ENCODE results near the gene NEXMIF. TPM values are rescaled to one million over a fixed set of nuclear protein-coding genes. Genes with fewer than 3 reads are reported as not detected.

NEXMIF gene
- polyA plus RNA-seq, 2 of the 4 experiments (the other 2 are of a cell fraction): 0.01 to 0.04 TPM

GRCh38 chrX:74781507-74782034, 143.7 kb downstream of the NEXMIF start:
- no peak for TF ChIP-seq MYC (IDR thresholded peaks at IDR 0.05; ENCODE audit: borderline replicate concordance, low read length)
- no peak for TF ChIP-seq CEBPB (IDR thresholded peaks at IDR 0.05)
- no peak for TF ChIP-seq RAD21 (conservative IDR thresholded peaks at IDR 0.05 in 1 of 2, IDR thresholded peaks at IDR 0.05 in 1 of 2)
- TF ChIP-seq POLR2A (IDR thresholded peaks at IDR 0.05; ENCODE audit: low read length): no peak
- TF ChIP-seq CBX8 (IDR thresholded peaks at IDR 0.05): no peak
- no peak for TF ChIP-seq ESRRA (IDR thresholded peaks at IDR 0.05; ENCODE audit: borderline replicate concordance, low read length)
- TF ChIP-seq RNF2 (IDR thresholded peaks at IDR 0.05; ENCODE audit: borderline replicate concordance, low read depth): no peak
- no peak for TF ChIP-seq ZFP36 (IDR thresholded peaks at IDR 0.05; ENCODE audit: borderline replicate concordance, partially characterized antibody)
- no peak for TF ChIP-seq MAFK (IDR thresholded peaks at IDR 0.05; ENCODE audit: partially characterized antibody)
- no peak for TF ChIP-seq CHD2 (IDR thresholded peaks at IDR 0.05; ENCODE audit: low read length, partially characterized antibody)
- no peak for TF ChIP-seq HOXA7 (CRISPR knock-in tag; IDR thresholded peaks at IDR 0.05)
- POLR2A ChIA-PET: no interaction called here
- Histone ChIP-seq H3K4me1 (no peaks in the 10 kb centered on the region), H3K4me3 (no peak overlapping the region), H3K4me2 (no peak overlapping the region), H3K9me3 (no peaks in the 10 kb centered on the region), H3K27ac (no peak overlapping the region)
- 0% methylated on average over 1 of the region's 1 CpG for WGBS (ENCODE audit: missing lambda C conversion rate)
- DNase-seq (ENCODE audit: low read depth in 1 of 2, low spot score in 1 of 2): no peak
- FAIRE-seq: peak; percentile 77
- CTCF ChIA-PET: no interaction called here
- no peak for ATAC-seq

- Histone ChIP-seq H3K9me3 (no peaks in the 10 kb centered on the region), H3K27ac (no peak overlapping the region), H3K4me2 (no peak overlapping the region), H3K4me3 (no peak overlapping the region), H3K4me1 (no peaks in the 10 kb centered on the region)
- CTCF ChIA-PET: no interaction called here
- DNase-seq (ENCODE audit: low read depth in 1 of 2, low spot score in 1 of 2): no peak
- 1% methylated on average over 3 of the region's 3 CpGs for WGBS (ENCODE audit: missing lambda C conversion rate)
- ATAC-seq: no peak
- POLR2A ChIA-PET: no interaction called here
- TF ChIP-seq JUN (IDR thresholded peaks at IDR 0.05) (no peak), BCL3 (IDR thresholded peaks at IDR 0.05) (no peak), RARB (CRISPR knock-in tag; IDR thresholded peaks at IDR 0.05) (no peak), RNF2 (IDR thresholded peaks at IDR 0.05; ENCODE audit: borderline replicate concordance, low read depth) (no peak), CHD2 (IDR thresholded peaks at IDR 0.05; ENCODE audit: low read length, partially characterized antibody) (no peak), SREBF2 (IDR thresholded peaks at IDR 0.05) (no peak)
- FAIRE-seq: no peak
Measured at GRCh38 chrX:74779175-74779574, 146.1 kb downstream of the NEXMIF start.

GRCh38 chrX:74774988-74775387, 150.3 kb downstream of the NEXMIF start:
- TF ChIP-seq EP300 (IDR thresholded peaks at IDR 0.05): no peak
- Histone ChIP-seq H3K4me3 (no peak overlapping the region), H3K9me3 (no peaks in the 10 kb centered on the region), H3K4me1 (no peaks in the 10 kb centered on the region), H3K4me2 (no peak overlapping the region), H3K27ac (no peak overlapping the region)
- ATAC-seq (no peak), FAIRE-seq (no peak), DNase-seq (ENCODE audit: low read depth in 1 of 2, low spot score in 1 of 2) (no peak)
- ChIA-PET POLR2A (no interaction called here), CTCF (no interaction called here)
- 0% methylated on average over 1 of the region's 1 CpG for WGBS (ENCODE audit: missing lambda C conversion rate)

- Histone ChIP-seq H3K4me1 (no peaks in the 10 kb centered on the region), H3K4me3 (no peak overlapping the region), H3K4me2 (no peak overlapping the region), H3K9me3 (no peaks in the 10 kb centered on the region), H3K27ac (no peak overlapping the region)
- TF ChIP-seq EHF (CRISPR knock-in tag; IDR thresholded peaks at IDR 0.05) (no peak), MAX (IDR thresholded peaks at IDR 0.05) (no peak)
- ChIA-PET CTCF (no interaction called here), POLR2A (no interaction called here)
- DNase-seq (ENCODE audit: low read depth in 1 of 2, low spot score in 1 of 2): no peak
- ATAC-seq: no peak
- FAIRE-seq: no peak
- 41% methylated on average over 3 of the region's 3 CpGs for WGBS (ENCODE audit: missing lambda C conversion rate)
Measured at GRCh38 chrX:74736450-74736849, 188.8 kb downstream of the NEXMIF start.

- no peak overlapping the region for H3K4me2 ChIP-seq
- ChIA-PET POLR2A (no interaction called here), CTCF (no interaction called here)
- no peak overlapping the region for H3K27ac ChIP-seq
- no peak overlapping the region for H3K4me3 ChIP-seq
- ATAC-seq (no peak), FAIRE-seq (no peak), DNase-seq (ENCODE audit: low read depth in 1 of 2, low spot score in 1 of 2) (no peak)
- no peaks in the 10 kb centered on the region for H3K4me1 ChIP-seq
- no peaks in the 10 kb centered on the region for H3K9me3 ChIP-seq
- 7% methylated on average over 2 of the region's 2 CpGs for WGBS (ENCODE audit: missing lambda C conversion rate)
- TF ChIP-seq USF2 (IDR thresholded peaks at IDR 0.05) (no peak), RNF2 (IDR thresholded peaks at IDR 0.05; ENCODE audit: borderline replicate concordance, low read depth) (no peak), NPAS2 (CRISPR knock-in tag; IDR thresholded peaks at IDR 0.05; ENCODE audit: borderline replicate concordance) (no peak), RFX5 (IDR thresholded peaks at IDR 0.05) (no peak), BCL3 (IDR thresholded peaks at IDR 0.05) (no peak), CBX2 (IDR thresholded peaks at IDR 0.05; ENCODE audit: borderline replicate concordance, low read depth) (no peak), TP53 (CRISPR knock-in tag; IDR thresholded peaks at IDR 0.05) (no peak), NR3C1 (IDR thresholded peaks at IDR 0.05) (no peak), EHMT2 (IDR thresholded peaks at IDR 0.05; ENCODE audit: low read depth) (no peak), E2F6 (IDR thresholded peaks at IDR 0.05; ENCODE audit: borderline replicate concordance, low read depth) (no peak), RARB (CRISPR knock-in tag; IDR thresholded peaks at IDR 0.05) (no peak)
Measured at GRCh38 chrX:74705269-74705668, 220.0 kb downstream of the NEXMIF start.
